WI38 (cell line): Measurements from ENCODE around the gene ADCYAP1R1.

Experiments used
- H3K4me3 ChIP-seq: 2 replicates; pipeline ENCODE4 v1.5.1; 2011; ENCODE audit warnings: low read depth, mild to moderate bottlenecking, control low read depth, low read length
- TF ChIP-seq, protein P1 (sequence below): IDR thresholded peaks from 2 replicates; pipeline ENCODE4 v1.5.1; 2012; ENCODE audit warnings: low read depth, mild to moderate bottlenecking, control low read depth, low read length

ADCYAP1R1 gene

DNA sequence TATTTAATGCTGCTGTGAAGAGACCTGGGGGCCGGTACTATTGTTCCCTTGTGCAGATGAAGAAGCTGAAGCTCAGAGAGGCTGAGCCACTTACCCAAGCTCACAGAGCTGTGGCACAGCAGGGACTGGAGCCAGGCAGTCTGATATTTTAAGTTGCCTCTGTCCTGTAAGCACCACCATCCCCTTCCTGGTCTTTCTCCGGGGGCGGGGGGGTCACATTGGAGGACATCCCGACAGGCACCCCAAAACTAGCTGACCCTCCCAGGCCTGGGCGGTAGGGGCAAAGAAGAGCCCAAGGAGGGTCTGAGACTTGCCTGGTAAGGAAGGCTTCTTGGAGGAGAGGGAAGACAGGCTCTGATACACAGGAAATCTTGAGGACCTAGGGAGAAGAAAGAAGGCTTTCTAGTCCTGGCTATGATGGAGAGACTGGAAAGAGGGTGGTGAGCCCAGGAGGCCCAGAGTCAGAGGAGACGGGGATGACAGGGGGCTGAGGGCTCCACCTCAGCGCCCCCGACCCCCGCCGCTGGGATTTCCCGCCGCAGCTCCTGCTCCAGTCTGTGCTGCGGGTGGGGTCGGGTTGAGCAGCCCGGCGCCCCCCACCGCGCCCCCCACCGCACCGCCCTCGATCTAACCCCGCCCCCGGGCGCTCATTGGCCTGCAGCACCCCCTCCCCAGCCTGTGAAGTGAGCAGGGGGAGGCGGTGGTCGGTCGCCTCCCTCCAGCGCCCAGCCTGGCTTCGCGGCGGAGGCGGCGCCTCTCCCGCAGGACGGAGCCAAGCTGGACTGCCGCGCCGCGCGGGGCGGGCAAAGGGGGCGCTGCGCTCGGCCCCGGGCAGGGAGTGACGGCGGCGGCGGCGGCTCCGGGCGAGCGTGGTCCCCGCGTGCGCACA, at the start of gene ADCYAP1R1:
TSS of gene ADCYAP1R1 (plus strand) at position 711 of the 889 bp plus-strand sequence. CDS start 10,957 bp downstream, outside the sequence.
- TF ChIP-seq, protein P1, sequence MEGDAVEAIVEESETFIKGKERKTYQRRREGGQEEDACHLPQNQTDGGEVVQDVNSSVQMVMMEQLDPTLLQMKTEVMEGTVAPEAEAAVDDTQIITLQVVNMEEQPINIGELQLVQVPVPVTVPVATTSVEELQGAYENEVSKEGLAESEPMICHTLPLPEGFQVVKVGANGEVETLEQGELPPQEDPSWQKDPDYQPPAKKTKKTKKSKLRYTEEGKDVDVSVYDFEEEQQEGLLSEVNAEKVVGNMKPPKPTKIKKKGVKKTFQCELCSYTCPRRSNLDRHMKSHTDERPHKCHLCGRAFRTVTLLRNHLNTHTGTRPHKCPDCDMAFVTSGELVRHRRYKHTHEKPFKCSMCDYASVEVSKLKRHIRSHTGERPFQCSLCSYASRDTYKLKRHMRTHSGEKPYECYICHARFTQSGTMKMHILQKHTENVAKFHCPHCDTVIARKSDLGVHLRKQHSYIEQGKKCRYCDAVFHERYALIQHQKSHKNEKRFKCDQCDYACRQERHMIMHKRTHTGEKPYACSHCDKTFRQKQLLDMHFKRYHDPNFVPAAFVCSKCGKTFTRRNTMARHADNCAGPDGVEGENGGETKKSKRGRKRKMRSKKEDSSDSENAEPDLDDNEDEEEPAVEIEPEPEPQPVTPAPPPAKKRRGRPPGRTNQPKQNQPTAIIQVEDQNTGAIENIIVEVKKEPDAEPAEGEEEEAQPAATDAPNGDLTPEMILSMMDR: no peak
- H3K4me3 ChIP-seq: no peak within 1 kb of the TSS

DNA sequence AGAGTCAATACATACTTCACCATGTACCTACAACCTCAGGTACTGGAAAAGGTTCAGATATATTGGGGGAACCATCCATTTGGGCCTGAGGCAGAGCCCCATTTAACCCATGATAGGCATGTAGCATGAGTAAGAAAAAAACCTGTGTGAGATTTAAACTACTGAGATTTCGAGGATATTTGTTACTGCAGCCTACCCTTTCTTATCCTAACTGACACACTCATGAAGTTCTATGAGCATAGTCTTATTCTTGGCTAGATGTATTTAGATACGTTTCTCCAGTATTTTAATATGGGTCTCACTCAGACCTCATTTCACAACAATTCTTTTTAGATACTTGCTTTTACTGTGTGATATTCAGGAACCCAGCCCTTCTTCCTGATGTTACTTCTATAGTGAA, 49.0 kb upstream of the ADCYAP1R1 start:
- H3K4me3 ChIP-seq: no peak overlapping the region
- TF ChIP-seq, protein P1: no peak

DNA sequence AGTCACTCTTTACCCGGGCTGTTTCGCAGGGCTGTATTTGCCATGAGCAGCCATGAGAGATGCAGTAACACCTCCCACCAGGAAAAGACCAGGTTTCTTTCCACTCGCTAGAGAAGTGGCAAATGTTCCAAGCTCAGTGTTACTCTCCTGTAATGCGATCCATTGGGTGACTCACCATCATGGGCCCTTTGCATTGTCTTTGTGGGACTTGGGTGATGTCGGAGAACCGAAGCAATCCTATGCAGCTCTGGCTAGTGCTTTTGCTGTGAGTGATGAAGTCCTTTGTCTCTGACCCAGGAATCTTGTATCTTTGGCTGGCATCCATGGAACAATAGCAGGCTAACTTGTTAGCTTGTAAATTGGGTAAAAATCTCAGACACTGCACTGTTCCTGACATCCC, 48.4 kb upstream of the ADCYAP1R1 start:
- TF ChIP-seq, protein P1: no peak
- no peak overlapping the region for H3K4me3 ChIP-seq

DNA sequence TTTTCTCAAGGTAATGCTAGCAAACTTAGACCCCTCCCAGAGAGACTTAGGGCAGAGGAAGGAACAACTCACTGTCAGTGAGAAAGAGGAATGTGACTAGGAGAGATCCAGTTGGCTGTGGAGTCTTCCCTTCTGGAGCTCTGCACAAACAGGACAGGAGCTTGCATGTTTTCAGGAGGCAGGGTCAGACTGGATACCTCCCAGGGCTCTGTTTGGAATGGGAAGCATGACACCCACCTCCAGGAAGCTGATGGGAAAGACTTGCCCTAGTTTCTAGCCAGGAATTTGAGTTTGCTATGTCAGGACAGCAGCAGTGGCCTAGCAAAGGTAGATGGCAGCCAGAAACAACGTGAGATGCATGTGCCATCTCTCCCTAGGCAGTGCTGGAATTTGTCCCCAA, 47.7 kb upstream of the ADCYAP1R1 start:
- no peak overlapping the region for H3K4me3 ChIP-seq
- TF ChIP-seq, protein P1: no peak

DNA sequence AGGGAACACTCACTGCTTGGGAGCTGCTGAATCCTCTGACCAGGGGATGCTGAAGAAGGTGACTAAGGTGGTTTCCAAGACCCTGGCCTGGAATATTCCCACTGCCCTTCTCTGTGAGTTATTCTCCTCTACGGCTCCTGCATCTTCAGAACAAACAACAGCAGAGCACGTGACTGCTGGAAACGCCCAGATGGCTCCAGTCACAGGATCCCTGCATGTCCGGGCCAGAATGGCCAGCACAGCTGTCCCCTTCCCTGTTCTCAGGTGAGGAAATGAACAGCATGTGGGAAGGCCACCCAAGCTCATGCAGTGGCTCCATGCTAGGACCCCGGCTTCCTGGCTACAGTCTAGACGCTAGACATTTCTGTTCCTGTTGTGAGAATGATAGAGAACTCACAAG, 45.3 kb upstream of the ADCYAP1R1 start:
- H3K4me3 ChIP-seq: no peak overlapping the region

DNA sequence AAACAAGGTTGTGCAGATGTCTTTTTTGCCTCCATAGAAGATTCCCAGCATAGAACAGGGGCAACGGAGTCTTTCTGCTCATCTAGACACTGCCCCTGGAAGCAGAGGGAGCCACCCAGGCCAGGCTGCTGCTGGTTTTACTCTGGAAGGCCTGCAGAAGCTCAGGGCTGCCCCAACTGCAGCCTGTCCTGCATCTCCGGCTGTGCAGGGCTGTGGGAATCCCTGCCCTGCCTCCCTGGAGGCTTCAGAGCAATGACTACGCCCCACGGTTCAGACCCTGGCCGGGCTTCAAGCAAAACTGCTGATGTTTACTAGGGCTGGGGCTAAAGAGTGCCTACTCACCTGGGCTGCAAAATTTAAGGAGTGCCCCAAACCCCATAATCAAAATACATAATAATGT, 44.5 kb upstream of the ADCYAP1R1 start:
- TF ChIP-seq, protein P1: no peak
- H3K4me3 ChIP-seq: no peak overlapping the region

More for the DNA sequence above, 45.3 kb upstream of the ADCYAP1R1 start:
- TF ChIP-seq, protein P1: no peak

DNA sequence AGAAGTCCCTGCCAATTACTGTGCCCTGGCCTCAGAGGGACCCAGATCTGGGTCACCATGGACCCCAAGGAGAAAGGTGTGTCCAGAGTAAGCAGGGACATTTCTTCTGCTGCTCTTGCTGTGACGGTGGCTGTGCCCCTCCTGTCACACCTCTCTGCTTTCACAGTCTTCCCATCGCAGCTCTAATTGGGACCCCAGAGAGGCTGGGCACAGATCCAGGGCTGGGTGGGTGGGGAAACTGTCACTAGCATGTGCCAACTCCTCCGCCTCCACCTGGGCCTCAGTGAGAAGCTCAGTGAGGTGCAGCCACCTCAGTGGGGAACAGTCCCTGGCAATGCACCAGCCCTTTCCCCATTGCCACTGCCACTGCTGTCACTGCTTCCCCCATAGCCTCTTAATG, 37.3 kb upstream of the ADCYAP1R1 start:
- TF ChIP-seq, protein P1: no peak
- no peak overlapping the region for H3K4me3 ChIP-seq
